T-helper 2 cell (primary cell): Measurements from ENCODE around the gene CHMP6.

Source experiments
- DNase-seq, 5 experiments: peaks; one replicate each; pipeline versions ENCODE4 v3.0.0 to v3.0.0-alpha.2; 2012 to 2022

The CHMP6 gene

GRCh38 chr17:81044764-81045589, 53.3 kb downstream of the CHMP6 start:
- DNase-seq, result no peak

DNA sequence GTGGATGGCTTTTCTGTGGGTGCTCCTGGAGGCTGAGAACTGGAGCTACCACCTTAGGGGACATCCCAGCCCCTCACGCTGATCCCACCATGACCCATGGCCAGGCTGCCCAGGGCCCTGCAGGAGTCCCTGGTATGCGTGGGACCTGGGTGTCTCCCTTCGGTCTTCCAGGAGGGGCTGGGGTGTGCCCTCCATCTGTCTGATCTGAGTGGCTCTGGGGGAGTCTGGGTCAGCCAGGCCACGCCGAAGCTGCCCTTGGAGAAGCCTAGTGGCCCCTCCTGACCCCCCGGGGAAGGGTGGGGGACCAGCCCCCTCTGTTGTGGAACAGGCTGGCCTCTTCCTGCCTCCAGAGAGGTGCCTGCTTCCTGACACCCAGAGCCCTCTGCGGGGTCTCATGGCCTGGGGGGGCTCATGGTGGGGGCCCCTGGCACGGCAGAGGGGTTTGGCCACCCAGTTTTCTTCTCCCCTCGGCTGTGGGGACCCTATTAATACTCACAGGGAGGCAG, 54.0 kb downstream of the CHMP6 start:
- DNase-seq, result no peak

GRCh38 chr17:81046132-81046769, 54.6 kb downstream of the CHMP6 start:
- no peak for DNase-seq

- no peak for DNase-seq
Measured at GRCh38 chr17:81046770-81047359, 55.2 kb downstream of the CHMP6 start.

DNA sequence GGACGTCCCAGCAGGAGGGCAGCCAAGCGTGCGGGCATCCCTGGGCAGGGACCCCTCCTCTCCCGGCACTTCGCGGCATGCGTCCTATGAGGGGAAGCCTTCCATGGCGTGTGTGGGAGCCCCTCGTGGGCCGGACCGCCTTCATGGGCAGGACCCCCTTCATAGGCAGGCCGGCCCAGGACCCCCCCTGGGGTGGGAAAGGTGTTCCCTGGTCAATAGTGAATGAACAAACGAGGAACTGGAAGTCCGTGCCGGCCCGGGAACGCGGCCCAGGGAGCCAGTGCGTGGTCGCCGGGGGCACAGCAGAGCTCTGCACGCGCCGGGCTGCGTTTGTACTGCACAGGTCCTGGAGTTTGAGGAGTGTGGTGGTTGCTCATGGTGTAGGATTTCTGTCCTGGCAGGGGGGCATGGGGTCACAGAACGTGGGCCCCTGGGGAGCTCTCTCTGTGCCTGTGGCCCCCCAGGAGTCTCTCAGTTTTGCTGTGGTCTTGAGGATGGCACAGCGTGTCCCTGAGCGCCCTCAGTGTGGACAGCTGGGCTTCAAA, 57.3 kb downstream of the CHMP6 start:
- DNase-seq, result no peak

- DNase-seq, result no peak
Measured at GRCh38 chr17:81049372-81049911, 57.8 kb downstream of the CHMP6 start.
